NT2/D1 (cell line): ENCODE results near the gene TMEM165.
"Not testable (repeated sequence)": the region's sequence is repeated elsewhere in the genome, so short reads cannot be mapped to it uniquely, and the experiment has no call there.

Experiments
- DNase-seq: peaks from one replicate; pipeline ENCODE4 v3.0.0-alpha.2; 2011; ENCODE audit warnings: low read depth, low spot score
- H3K27me3 ChIP-seq: 2 replicates; pipeline ENCODE4 v1.6.0; 2011; ENCODE audit warnings: mild to moderate bottlenecking; ENCODE audit not compliant: insufficient read length, insufficient read depth
- H3K36me3 ChIP-seq: 2 replicates; pipeline ENCODE4 v1.6.1; 2011; ENCODE audit warnings: mild to moderate bottlenecking, low read length, mixed read lengths; ENCODE audit not compliant: insufficient read depth, insufficient read length
- H3K4me1 ChIP-seq: 2 replicates; pipeline ENCODE4 v1.5.1; 2011; ENCODE audit not compliant: insufficient read depth, insufficient read length
- H3K4me3 ChIP-seq: 2 replicates; pipeline ENCODE4 v1.5.1; 2011; ENCODE audit warnings: low read depth; ENCODE audit not compliant: insufficient read length
- H3K9ac ChIP-seq: 2 replicates; pipeline ENCODE4 v1.6.0; 2011; ENCODE audit warnings: low read depth; ENCODE audit not compliant: insufficient read length
- H3K9me3 ChIP-seq: 2 replicates; pipeline ENCODE4 v1.5.1; 2011; ENCODE audit warnings: mild to moderate bottlenecking, low read length; ENCODE audit not compliant: insufficient read depth
- SUZ12 ChIP-seq: IDR thresholded peaks from 2 replicates; pipeline ENCODE4 v1.6.1; 2011; ENCODE audit not compliant: insufficient read length, insufficient read depth; ENCODE audit errors: extremely low read depth
- YY1 ChIP-seq: IDR thresholded peaks from 2 replicates; pipeline ENCODE4 v1.6.1; 2011; ENCODE audit not compliant: insufficient read length, insufficient read depth
- ZNF274 ChIP-seq: IDR thresholded peaks from 2 replicates; pipeline ENCODE4 v1.6.1; 2011; ENCODE audit warnings: mild to moderate bottlenecking, low read depth, low read length

The TMEM165 gene

GRCh38 chr4:55352726-55353125, 43.0 kb upstream of the TMEM165 start:
- Histone ChIP-seq H3K9ac (no peak overlapping the region), H3K4me1 (no peaks in the 10 kb centered on the region), H3K27me3 (no peaks in the 10 kb centered on the region), H3K9me3 (peaks cover 5% of the 10 kb centered on the region; the same call in 1 of the 2 replicates), H3K36me3 (peaks cover 12% of the 10 kb centered on the region), H3K4me3 (no peak overlapping the region)
- no peak for TF ChIP-seq YY1
- TF ChIP-seq SUZ12 = no peak
- no peak for TF ChIP-seq ZNF274
- DNase-seq = no peak

DNA sequence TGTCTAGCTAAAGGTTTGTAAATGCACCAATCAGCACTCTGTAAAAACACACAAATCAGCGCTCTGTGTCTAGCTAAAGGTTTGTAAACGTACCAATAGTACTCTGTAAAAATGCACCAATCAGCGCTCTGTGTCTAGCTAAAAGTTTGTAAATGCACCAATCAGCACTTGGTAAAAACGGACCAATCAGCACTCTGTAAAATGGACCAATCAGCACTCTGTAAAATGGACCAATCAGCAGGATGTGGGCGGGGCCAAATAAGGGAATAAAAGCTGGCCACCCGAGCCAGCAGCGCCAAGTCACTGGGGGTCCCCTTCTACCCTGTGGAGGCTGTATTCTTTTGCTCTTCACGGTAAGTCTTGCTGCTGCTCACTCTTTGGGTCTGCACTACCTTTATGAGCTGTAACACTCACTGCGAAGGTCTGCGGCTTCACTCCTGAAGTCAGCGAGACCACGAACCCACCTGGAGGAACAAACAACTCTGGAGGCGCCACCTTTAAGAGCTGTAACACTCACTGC, 42.5 kb upstream of the TMEM165 start:
- not testable (repeated sequence) for H3K9ac ChIP-seq, H3K9me3 ChIP-seq, H3K4me1 ChIP-seq, H3K27me3 ChIP-seq, H3K4me3 ChIP-seq, DNase-seq
- peaks cover 12% of the 10 kb centered on the region for H3K36me3 ChIP-seq

GRCh38 chr4:55354648-55355047, 41.1 kb upstream of the TMEM165 start:
- no peaks in the 10 kb centered on the region for H3K4me1 ChIP-seq
- H3K36me3 ChIP-seq = peaks cover 12% of the 10 kb centered on the region
- TF ChIP-seq SUZ12 (no peak), YY1 (no peak), ZNF274 (no peak)
- no peak overlapping the region for H3K9ac ChIP-seq
- peaks cover 5% of the 10 kb centered on the region; the same call in 1 of the 2 replicates for H3K9me3 ChIP-seq
- no peak for DNase-seq
- H3K27me3 ChIP-seq = no peaks in the 10 kb centered on the region
- H3K4me3 ChIP-seq = no peak overlapping the region

DNA sequence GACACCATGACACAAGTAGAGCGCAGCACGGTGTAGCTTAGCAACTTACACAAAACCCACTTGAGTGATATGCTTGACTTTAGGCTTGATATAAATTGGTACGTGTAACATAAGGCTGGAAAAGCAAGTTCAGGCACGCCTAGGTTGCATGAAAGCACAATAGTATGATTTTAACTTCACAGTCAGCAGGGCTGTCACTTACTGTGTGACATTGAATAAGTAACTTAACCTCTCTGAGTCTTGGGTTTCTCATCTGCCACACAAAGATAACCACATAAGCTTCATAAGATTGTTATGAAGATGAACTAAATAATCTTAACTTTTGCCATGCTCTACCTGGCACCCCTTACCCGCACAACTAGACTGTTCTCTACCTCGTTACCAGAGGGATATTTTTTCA, 40.2 kb upstream of the TMEM165 start:
- Histone ChIP-seq H3K9me3 (peaks cover 5% of the 10 kb centered on the region; the same call in 1 of the 2 replicates), H3K9ac (no peak overlapping the region), H3K4me1 (no peaks in the 10 kb centered on the region), H3K27me3 (no peaks in the 10 kb centered on the region), H3K36me3 (peaks cover 12% of the 10 kb centered on the region), H3K4me3 (no peak overlapping the region)
- TF ChIP-seq SUZ12 (no peak), ZNF274 (no peak), YY1 (no peak)
- DNase-seq = no peak

DNA sequence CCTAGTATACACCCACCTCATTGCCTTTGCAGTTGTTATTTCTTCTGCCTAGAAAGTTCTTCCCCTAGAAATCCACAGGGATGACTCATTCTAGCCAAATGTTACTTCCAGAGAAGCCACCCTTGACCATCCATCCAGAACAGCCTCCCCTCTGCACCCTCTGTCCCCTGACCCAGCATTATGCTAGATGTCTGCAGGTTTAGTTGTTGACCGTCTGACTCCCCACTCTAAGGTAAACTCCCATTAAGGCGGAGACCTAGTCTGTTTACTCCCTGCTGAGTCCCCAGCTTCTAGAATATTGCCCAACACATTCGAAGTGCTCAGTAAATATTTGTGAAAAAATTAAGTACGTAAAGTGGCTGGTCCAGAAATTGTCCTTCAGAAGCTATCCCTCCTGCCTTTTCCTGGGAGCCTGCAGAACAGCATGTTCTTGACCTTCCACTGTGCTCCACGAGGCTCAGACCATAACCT, 38.7 kb upstream of the TMEM165 start:
- TF ChIP-seq SUZ12 (no peak), ZNF274 (no peak), YY1 (no peak)
- H3K4me3 ChIP-seq = no peak overlapping the region
- H3K36me3 ChIP-seq = peaks cover 8% of the 10 kb centered on the region
- no peak for DNase-seq
- H3K4me1 ChIP-seq = no peaks in the 10 kb centered on the region
- no peaks in the 10 kb centered on the region for H3K27me3 ChIP-seq
- H3K9me3 ChIP-seq = peaks cover 5% of the 10 kb centered on the region; the same call in 1 of the 2 replicates
- H3K9ac ChIP-seq = no peak overlapping the region

DNA sequence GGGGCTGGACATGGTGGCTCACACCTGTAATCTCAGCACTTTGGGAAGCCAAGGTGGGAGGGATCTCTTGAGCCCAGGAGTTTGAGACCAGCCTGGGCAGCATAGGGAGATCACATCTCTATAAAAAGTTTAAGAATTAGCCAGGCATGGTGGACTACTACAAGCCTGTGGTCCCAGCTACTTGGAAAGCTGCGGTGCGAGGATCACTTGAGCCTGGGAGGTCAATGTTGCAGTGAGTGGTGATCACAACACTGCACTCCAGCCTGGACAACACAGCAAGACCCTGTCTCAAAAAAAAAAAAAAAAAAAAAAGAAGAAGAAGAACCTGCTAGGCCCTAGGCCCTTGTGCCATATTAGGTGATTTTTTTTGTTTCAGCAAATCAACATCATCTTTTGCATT, 37.5 kb upstream of the TMEM165 start:
- no peaks in the 10 kb centered on the region for H3K9me3 ChIP-seq
- no peak for DNase-seq
- TF ChIP-seq YY1 (no peak), SUZ12 (no peak), ZNF274 (no peak)

DNA sequence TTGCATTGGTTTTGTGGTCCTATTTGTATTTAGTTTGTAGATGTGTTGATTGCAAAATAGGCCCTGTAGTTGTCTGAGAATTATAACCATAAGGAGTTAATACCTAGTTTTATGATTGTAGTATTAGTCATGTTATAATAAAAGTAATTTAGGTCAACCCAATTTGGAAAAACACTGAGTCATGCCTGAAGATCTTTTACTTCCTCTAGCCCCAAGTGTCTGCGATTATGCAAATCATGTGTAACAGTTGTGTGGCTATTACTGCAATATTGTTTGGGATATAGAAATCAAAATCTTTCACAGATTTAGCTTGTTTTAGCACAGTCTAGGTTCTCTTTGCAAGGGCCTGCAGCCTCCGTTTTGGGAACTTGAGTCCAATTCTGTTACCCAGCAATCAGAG, 37.1 kb upstream of the TMEM165 start:
- Histone ChIP-seq H3K36me3 (no peaks in the 10 kb centered on the region), H3K27me3 (no peaks in the 10 kb centered on the region), H3K9me3 (no peaks in the 10 kb centered on the region), H3K4me3 (no peak overlapping the region), H3K4me1 (no peaks in the 10 kb centered on the region), H3K9ac (no peak overlapping the region)
- no peak for TF ChIP-seq YY1
- TF ChIP-seq SUZ12 = no peak
- no peak for TF ChIP-seq ZNF274
- DNase-seq = no peak

More for the DNA sequence above, 37.5 kb upstream of the TMEM165 start:
- Histone ChIP-seq H3K4me3 (no peak overlapping the region), H3K9ac (no peak overlapping the region), H3K4me1 (no peaks in the 10 kb centered on the region), H3K36me3 (no peaks in the 10 kb centered on the region), H3K27me3 (no peaks in the 10 kb centered on the region)

DNA sequence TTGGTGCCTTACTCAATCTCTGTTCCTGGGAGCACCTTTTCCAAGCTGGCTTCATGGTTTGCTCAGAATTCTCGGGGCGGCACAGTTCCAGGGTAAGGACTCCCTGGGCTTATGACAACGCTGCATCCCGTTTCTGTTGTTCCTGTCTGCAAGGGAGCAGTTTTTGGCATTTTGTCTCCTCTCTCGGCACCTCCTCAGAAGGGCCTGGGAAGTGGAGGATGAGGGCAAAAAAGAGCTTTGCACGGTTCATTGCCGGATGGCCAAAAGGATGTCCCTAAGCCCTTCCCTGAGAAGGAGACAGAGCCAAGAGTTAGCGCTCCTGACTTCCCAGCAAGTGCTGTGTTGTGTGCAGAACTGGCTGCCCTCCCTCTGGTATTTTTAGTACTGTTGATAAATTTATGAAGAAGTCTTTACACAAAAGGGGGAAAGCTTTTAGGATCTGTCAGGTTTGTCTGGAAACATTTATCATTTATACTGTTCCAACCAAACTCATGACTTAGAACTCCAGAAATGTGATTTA, 36.3 kb upstream of the TMEM165 start:
- TF ChIP-seq YY1 (no peak), SUZ12 (no peak), ZNF274 (no peak)
- Histone ChIP-seq H3K4me1 (no peaks in the 10 kb centered on the region), H3K9ac (no peak overlapping the region), H3K36me3 (peaks cover 5% of the 10 kb centered on the region), H3K27me3 (no peaks in the 10 kb centered on the region), H3K9me3 (no peaks in the 10 kb centered on the region), H3K4me3 (no peak overlapping the region)
- DNase-seq = no peak

DNA sequence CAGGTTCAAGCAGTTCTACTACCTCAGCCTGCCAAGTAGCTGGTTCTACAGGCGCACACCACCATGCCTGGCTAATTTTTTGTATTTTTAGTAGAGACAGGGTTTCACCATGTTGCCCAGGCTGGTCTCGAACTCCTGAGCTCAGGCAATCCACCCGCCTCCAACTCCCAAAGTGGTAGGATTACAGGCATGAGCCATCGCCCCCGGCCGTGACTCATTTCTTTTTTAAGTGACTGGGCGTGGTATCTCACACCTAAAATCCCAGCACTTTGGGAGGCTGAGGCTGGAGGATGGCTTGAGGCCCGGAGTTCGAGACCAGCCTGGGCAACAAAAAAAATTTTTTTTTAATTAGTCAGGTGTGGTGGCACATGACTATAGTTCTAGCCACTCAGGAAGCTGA, 32.8 kb upstream of the TMEM165 start:
- H3K4me1 ChIP-seq, H3K9ac ChIP-seq, H3K27me3 ChIP-seq, H3K4me3 ChIP-seq, H3K9me3 ChIP-seq, DNase-seq: not testable (repeated sequence)
- peaks cover 21% of the 10 kb centered on the region for H3K36me3 ChIP-seq
